Stimulated activated memory B cell treated with anti-CD40 and anti-IgM and Interleukin-4, amounts not matched to agents 10 μg/mL and 1 μg/mL and 100 μg/mL, for 72 hours (primary cell): ENCODE results near the gene HAUS7.

Experiments used
- ATAC-seq: fragments of 150-1000 bp; cut with Tn5 transposase; 2 replicates; pipeline ENCODE4 v1.10.0; 2021
- H3K27ac Mint-ChIP-seq: one replicate; pipeline ENCODE4 v1.8.0; 2022; ENCODE audit warnings: mild to moderate bottlenecking, mixed read lengths
- H3K27me3 Mint-ChIP-seq: one replicate; pipeline ENCODE4 v1.8.0; 2022; ENCODE audit warnings: mixed read lengths
- H3K36me3 Mint-ChIP-seq: one replicate; pipeline ENCODE4 v1.8.0; 2022; ENCODE audit warnings: mixed read lengths
- H3K4me1 Mint-ChIP-seq: one replicate; pipeline ENCODE4 v1.8.0; 2022; ENCODE audit warnings: mixed read lengths
- H3K4me3 Mint-ChIP-seq: one replicate; pipeline ENCODE4 v1.8.0; 2022; ENCODE audit warnings: mild to moderate bottlenecking, moderate library complexity, mixed read lengths
- H3K9me3 Mint-ChIP-seq: one replicate; pipeline ENCODE4 v1.8.0; 2022; ENCODE audit warnings: mixed read lengths

The HAUS7 gene

DNA sequence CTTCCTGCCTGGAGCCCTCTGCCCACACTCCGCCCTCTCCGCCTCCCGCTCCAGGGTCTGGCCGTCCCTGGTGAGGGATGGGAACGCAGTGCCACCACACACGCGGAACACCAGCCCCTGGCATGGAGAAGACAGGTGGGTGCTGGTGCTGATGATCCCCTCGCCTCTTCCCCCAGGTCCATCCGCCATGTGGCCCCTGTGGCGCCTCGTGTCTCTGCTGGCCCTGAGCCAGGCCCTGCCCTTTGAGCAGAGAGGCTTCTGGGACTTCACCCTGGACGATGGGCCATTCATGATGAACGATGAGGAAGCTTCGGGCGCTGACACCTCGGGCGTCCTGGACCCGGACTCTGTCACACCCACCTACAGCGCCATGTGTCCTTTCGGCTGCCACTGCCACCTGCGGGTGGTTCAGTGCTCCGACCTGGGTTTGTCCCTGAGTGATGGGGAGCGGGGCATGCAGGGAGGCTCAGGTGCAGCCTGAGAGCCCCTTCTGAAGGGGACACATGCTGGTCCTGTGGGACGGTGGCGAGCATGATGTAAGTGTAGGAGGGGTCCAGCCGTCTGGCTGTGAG is 34.2 kb upstream of the HAUS7 start:
- H3K4me3 Mint-ChIP-seq: no peak overlapping the region
- no peaks in the 10 kb centered on the region for H3K36me3 Mint-ChIP-seq
- H3K27me3 Mint-ChIP-seq: no peaks in the 10 kb centered on the region

DNA sequence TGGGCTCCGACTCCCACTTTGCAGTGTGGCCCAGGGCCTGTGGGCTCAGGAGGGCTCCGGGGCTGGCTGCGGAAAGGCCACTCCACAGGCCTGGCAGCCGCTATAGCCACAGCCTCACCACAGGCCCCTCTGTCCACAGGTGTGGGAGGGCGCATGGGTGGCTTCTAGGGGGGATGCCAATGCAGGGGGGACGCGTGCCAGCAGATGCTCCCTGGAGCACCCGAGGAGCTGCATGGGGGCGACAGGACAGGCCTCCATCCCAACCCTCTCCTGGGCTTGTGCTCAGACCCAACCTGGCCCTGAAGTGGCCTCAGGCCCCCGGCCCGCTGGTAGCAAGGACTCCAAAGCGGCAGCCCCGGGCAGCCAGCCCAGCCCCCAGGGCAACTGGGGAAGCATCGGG is 32.4 kb upstream of the HAUS7 start:
- Mint-ChIP-seq H3K4me1 (peaks cover 4% of the 10 kb centered on the region), H3K4me3 (no peak overlapping the region), H3K27ac (no peak overlapping the region), H3K27me3 (no peaks in the 10 kb centered on the region), H3K9me3 (no peaks in the 10 kb centered on the region), H3K36me3 (no peaks in the 10 kb centered on the region)
- ATAC-seq: no peak

More for the DNA sequence above, 34.2 kb upstream of the HAUS7 start:
- H3K27ac Mint-ChIP-seq: no peak overlapping the region
- no peak for ATAC-seq
- no peaks in the 10 kb centered on the region for H3K9me3 Mint-ChIP-seq
- H3K4me1 Mint-ChIP-seq: peaks cover 7% of the 10 kb centered on the region

DNA sequence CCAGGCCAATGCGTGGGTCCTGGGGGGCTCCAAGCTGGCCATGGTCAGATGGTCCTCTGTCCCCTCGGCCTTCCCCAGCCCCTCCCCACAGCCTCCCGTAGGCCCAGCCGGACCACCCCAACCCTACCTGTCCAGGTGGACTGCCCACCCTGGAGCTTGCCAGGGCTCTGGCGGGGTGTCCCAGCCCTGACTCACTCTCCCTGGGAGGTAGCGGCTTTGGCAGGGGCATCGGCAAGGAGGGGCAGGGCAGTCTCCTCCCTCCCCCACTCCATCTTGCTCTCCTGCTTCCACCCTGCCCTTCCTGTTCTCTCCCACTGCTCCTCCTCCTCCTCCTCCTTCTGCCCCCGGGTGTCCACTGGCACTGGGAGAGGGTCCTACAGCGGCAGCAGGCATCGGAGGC is 31.8 kb upstream of the HAUS7 start:
- H3K36me3 Mint-ChIP-seq: no peaks in the 10 kb centered on the region
- no peak for ATAC-seq
- H3K9me3 Mint-ChIP-seq: no peaks in the 10 kb centered on the region
- H3K27me3 Mint-ChIP-seq: no peaks in the 10 kb centered on the region
- H3K27ac Mint-ChIP-seq: no peak overlapping the region
- no peaks in the 10 kb centered on the region for H3K4me1 Mint-ChIP-seq
- H3K4me3 Mint-ChIP-seq: no peak overlapping the region

DNA sequence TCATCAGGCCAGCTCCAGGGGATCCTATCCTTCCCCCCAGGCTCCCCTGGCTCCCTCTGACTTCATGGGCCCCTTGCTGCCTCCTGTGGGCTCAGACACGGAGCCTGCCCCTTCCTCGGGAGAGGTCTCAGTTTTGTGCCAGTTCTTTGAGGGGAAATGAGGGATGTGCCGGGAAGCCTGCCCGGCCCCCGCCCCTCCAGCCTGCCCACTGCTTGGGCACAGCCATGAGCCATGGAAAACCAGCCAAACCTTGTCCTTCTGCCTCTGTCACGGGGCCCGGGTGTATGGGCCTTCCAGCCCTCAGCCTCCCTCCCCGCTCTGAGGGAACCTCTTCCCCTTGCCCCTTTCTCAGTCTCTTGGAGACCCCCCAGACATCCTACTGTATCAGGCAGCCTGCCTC is 31.2 kb upstream of the HAUS7 start:
- H3K9me3 Mint-ChIP-seq: no peaks in the 10 kb centered on the region
- no peak overlapping the region for H3K4me3 Mint-ChIP-seq
- no peaks in the 10 kb centered on the region for H3K36me3 Mint-ChIP-seq
- no peaks in the 10 kb centered on the region for H3K27me3 Mint-ChIP-seq
- no peak overlapping the region for H3K27ac Mint-ChIP-seq
- no peaks in the 10 kb centered on the region for H3K4me1 Mint-ChIP-seq
- no peak for ATAC-seq

DNA sequence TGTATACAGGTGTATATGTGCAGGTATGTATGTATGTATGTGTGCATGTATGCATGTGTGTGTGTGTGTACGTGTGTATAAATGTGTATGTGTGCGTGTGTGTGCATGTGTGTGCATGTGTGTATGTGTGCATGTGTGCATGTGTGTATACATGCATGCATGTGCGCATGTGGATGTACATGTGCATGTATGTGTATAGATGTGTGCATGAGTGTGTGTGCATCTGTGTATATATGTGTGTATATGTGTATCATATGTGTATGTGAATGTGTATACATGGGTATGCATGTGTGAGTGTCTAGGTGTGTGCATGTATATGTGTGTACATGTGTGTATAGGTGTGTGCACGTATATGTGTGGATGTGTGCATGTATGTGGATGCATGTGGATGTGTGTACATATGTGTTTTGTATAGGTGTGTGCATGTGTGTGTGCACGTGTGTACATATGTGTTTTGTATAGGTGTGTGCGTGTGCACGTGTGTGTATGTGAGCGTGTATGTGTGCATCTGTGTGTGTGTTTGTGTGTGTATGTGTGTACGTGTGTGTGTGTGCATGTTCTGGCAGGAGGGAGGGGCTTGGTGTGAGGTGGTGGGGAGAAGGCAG is 30.4 kb upstream of the HAUS7 start:
- peaks cover 6% of the 10 kb centered on the region for H3K27me3 Mint-ChIP-seq
- H3K36me3 Mint-ChIP-seq: no peaks in the 10 kb centered on the region
- H3K9me3 Mint-ChIP-seq: no peaks in the 10 kb centered on the region
- no peak for ATAC-seq
- H3K27ac Mint-ChIP-seq: no peak overlapping the region
- H3K4me1 Mint-ChIP-seq: no peaks in the 10 kb centered on the region
- no peak overlapping the region for H3K4me3 Mint-ChIP-seq

DNA sequence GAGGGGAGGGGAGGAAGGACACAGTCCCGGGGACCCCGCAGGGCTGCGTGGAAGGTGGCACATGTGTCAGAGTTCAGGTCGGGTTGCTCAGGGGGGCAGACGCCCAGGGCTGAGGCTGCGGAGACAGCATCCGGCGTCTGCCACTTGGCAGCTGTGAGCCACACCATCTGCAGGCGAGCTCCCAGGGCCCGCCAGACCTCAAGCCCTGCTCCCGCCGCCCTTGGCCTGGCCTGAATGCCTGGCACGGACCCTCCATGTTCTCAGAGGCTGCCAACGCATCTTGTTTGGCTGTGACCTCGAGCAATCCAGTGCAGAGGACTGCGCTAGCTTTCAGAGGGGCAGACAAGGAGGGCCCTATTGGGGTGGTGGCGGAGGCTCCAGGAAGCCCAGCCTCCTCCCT is 29.5 kb upstream of the HAUS7 start:
- Mint-ChIP-seq H3K27ac (no peak overlapping the region), H3K27me3 (peaks cover 15% of the 10 kb centered on the region), H3K9me3 (no peaks in the 10 kb centered on the region), H3K4me3 (no peak overlapping the region), H3K4me1 (peaks cover 5% of the 10 kb centered on the region), H3K36me3 (no peaks in the 10 kb centered on the region)
- no peak for ATAC-seq

DNA sequence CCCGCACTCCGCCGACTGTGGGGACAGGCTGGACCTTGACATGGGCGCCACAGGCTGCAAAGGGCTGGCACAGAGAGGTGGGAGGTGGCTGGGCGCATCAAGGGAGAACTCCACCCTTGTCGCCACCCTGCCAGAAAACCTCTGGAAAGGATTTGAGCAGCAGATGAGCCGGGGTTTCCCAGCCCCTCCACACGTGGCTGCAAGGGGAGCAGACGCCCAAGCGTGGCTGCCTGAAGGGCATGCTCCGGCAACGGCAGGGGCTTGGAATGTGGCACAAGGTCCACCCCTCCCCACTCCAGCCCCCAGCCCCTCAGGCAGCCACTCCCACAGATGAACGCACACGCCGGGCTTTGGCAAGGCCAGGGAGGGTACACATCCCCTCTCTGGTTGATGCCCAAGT is 29.0 kb upstream of the HAUS7 start:
- Mint-ChIP-seq H3K27me3 (peaks cover 17% of the 10 kb centered on the region), H3K4me3 (no peak overlapping the region), H3K9me3 (no peaks in the 10 kb centered on the region), H3K36me3 (no peaks in the 10 kb centered on the region), H3K27ac (no peak overlapping the region), H3K4me1 (peaks cover 5% of the 10 kb centered on the region)
- ATAC-seq: no peak

DNA sequence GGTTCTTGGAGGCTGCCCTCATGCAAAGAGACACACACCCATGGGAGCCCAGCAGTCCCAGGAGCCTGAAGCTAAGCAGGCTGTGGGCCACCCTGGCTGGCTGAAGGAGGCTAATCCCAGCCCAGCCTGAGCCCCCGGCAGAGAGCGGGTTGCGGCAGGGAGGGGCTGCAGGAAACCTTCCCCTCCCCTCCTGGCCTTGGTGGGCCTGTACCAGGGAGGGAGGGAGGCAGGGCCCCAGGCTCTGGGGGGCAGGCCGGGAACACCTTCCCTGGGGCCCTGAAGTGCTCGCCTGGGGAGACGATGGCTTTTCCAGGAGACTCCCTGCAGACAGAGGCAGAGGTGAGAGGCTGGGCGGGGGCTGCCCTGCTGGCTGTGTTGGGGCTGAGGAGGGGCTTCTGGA is 28.1 kb upstream of the HAUS7 start:
- Mint-ChIP-seq H3K9me3 (no peaks in the 10 kb centered on the region), H3K27me3 (peaks cover 25% of the 10 kb centered on the region), H3K4me1 (peaks cover 5% of the 10 kb centered on the region), H3K4me3 (no peak overlapping the region), H3K36me3 (no peaks in the 10 kb centered on the region), H3K27ac (no peak overlapping the region)
- no peak for ATAC-seq

DNA sequence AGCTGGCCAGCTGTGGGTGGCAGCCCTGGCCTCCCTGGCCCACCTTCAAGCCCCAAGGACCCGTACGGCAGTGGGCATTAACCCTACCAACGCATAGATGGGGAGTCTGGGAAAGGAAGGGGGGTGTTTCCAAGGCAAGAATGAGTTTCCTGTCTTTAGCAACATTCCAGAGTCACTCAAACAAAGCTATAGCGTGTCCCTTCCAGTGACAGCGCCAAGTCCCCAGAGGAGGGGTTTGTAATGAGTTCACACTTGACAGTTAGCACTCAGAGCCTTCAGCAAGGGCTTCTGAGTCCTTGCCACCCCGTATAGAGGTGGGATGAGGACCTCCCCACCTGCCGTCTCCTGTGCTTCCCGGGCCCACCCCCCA is 26.2 kb upstream of the HAUS7 start:
- H3K4me3 Mint-ChIP-seq: no peak overlapping the region
- peaks cover 5% of the 10 kb centered on the region for H3K4me1 Mint-ChIP-seq
- ATAC-seq: no peak
- H3K27me3 Mint-ChIP-seq: peaks cover 26% of the 10 kb centered on the region
- no peaks in the 10 kb centered on the region for H3K9me3 Mint-ChIP-seq
- no peaks in the 10 kb centered on the region for H3K36me3 Mint-ChIP-seq
- H3K27ac Mint-ChIP-seq: no peak overlapping the region

DNA sequence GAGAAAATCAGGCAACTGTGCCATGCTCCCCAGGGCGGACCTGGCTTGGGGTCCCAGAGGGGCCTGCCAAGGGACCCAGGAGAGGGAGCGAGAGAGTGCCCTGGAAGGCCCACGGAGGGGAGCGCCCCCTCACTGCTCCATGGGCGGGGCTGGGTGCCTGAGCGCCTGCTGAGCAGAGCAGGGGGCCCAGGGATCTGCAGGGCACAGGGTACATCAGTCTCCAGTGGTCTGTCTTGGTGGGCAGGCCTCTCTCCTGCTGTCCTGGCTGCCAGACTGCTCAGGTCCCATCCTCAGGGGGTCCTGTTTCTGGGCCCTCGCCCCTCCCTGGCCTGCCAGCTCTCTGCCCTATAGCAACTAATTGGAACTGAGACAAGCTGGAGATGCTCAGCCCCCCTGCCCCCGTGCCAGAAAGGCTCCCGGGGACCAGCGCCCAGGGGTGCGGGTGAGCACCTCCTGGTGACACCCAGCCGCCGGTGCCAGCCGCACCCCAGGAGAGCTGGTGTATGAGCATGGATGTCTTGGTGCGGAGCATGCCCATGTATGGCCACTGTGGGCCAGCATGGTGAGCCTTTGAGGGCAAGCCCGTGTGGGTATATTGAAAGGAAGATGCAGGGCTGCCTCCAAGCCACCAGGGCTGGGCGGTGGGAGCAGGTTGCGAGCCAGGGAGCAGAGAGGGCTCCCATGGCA is 25.7 kb upstream of the HAUS7 start:
- Mint-ChIP-seq H3K4me3 (no peak overlapping the region), H3K36me3 (no peaks in the 10 kb centered on the region), H3K9me3 (no peaks in the 10 kb centered on the region), H3K4me1 (peaks cover 5% of the 10 kb centered on the region), H3K27ac (no peak overlapping the region), H3K27me3 (peaks cover 26% of the 10 kb centered on the region)
- no peak for ATAC-seq

DNA sequence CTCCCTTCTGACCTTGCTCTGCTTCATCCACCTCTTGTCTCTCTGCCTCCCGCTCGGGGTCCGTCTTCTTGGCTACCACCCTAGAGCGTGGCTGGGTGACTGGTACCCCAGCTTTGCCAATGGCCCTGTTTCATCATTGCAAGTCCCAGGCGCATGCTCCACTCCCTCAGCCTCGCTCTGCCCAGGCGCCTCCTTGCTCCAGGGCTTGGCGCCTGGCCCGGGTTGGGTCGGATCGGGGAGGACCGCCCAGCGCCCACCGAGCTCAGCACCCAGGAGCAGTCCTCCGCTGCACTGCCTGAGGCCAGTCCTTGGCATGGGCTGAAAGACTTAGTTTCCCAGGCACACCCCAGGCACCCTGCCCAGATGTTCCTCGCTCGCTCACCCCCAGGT is 25.0 kb upstream of the HAUS7 start:
- Mint-ChIP-seq H3K36me3 (no peaks in the 10 kb centered on the region), H3K9me3 (no peaks in the 10 kb centered on the region), H3K27me3 (peaks cover 26% of the 10 kb centered on the region), H3K4me1 (peaks cover 5% of the 10 kb centered on the region), H3K4me3 (no peak overlapping the region), H3K27ac (no peak overlapping the region)
- no peak for ATAC-seq

DNA sequence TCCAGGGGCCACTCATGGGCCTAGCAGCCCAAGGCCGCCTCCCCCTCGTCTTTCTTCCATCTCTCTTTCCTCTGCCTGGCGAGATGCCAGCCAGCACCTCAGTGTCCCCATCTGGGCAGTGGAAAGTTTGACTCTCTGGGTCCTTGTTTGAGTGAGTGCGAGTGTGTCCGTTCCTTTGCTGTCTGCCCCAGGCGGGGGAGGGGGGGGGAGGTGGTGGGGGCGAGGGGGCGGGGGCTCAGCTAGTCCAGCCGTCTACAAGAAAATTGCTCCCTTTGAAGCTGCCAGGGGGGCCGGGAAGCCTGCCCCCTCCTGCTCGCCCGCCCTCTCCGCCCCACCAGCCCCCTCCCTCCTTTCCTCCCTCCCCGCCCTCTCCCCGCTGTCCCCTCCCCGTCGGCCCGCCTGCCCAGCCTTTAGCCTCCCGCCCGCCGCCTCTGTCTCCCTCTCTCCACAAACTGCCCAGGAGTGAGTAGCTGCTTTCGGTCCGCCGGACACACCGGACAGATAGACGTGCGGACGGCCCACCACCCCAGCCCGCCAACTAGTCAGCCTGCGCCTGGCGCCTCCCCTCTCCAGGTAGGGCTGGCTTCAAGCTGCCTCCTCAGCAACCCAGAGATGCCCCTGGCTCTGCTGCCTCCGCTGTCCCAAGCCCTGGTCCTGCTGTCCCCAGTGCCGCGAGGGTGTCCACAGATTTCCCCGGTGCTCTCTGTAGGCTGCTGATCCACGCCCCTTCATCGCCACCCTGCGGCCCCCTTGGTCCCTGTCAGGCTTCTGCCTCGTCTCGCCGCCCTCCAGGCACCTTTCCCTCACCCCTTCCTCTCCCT is 24.4 kb upstream of the HAUS7 start, which contains the start of gene BGN:
Gene BGN (plus strand): TSS at position 440 of the 821 bp plus-strand sequence. CDS start 9,652 bp downstream, outside the sequence.
- Mint-ChIP-seq H3K27ac (no peak within 1 kb of the TSS), H3K9me3 (no peaks in the 10 kb centered on the region), H3K4me1 (peaks cover 5% of the 10 kb centered on the region), H3K27me3 (peaks cover 26% of the 10 kb centered on the region), H3K4me3 (no peak within 1 kb of the TSS), H3K36me3 (no peaks in the 10 kb centered on the region)
- ATAC-seq: no peak

DNA sequence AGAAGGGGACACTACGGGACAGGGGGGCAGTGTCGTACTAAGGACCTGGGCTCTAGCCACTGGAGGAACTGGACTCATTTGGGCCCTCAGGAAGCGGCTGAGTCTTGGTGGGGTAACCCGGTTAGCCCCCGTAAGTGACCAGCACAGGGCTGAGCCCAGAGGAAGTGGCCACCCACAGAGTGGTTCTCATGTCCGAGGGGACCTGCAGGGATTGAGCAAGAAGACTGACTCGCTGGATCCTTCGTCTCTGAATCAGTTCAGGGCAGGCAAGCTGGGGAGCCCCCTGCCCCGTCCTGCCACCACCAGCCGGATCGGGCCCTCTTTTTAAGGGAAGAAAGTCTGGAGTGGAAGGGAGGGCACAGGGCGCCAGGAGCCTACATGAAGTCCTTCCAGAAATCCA is 23.7 kb upstream of the HAUS7 start:
- Mint-ChIP-seq H3K4me1 (peaks cover 5% of the 10 kb centered on the region), H3K27ac (no peak overlapping the region), H3K36me3 (no peaks in the 10 kb centered on the region), H3K9me3 (no peaks in the 10 kb centered on the region), H3K27me3 (peaks cover 26% of the 10 kb centered on the region), H3K4me3 (no peak overlapping the region)
- no peak for ATAC-seq

DNA sequence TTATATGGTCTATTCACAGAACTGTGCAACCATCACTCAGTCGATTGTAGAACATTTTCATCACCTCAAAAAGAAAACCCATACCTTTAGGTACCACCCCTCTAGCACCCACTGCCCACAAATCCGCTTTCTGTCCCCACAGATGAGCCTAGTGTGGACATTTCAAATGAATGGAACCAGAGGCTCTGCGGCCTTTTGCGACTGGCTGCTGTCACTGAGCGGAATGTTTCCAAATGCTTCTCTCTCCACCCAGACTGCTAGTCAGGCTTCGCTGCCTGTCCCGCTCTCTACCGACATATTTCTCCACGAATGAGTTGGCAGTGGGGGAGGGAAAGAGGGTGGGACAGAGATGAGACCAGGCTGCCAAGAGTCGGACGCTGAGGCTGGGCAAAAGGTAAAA is 22.7 kb upstream of the HAUS7 start:
- H3K4me3 Mint-ChIP-seq: no peak overlapping the region
- H3K27ac Mint-ChIP-seq: no peak overlapping the region
- no peaks in the 10 kb centered on the region for H3K36me3 Mint-ChIP-seq
- H3K27me3 Mint-ChIP-seq: peaks cover 26% of the 10 kb centered on the region
- H3K9me3 Mint-ChIP-seq: no peaks in the 10 kb centered on the region
- H3K4me1 Mint-ChIP-seq: peaks cover 5% of the 10 kb centered on the region
- no peak for ATAC-seq

DNA sequence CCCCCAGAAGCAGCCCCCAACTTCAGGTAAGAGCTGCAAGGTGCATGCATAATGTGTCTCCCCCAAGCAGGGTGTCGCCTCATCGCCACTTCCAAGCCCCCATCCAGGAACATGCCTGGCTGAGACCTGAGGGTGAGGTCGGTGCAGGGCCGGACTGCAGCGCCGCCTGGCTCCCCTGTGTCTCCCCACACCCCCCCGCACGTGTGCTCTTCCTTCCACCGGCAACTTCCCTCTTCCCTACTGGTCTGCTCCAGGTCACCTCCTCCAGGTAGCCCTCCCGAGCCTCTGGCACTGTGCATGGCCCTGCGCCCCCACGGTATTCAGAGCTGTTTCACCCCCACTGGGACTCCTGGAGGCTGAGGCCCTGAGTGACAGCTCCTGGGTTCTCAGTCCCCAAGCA is 22.2 kb upstream of the HAUS7 start:
- Mint-ChIP-seq H3K4me3 (no peak overlapping the region), H3K27ac (no peak overlapping the region), H3K27me3 (peaks cover 26% of the 10 kb centered on the region), H3K4me1 (peaks cover 5% of the 10 kb centered on the region), H3K9me3 (no peaks in the 10 kb centered on the region), H3K36me3 (no peaks in the 10 kb centered on the region)
- no peak for ATAC-seq
